PC-9 (cell line): Measurements from ENCODE around the gene GAS7. TPM values are rescaled to one million over a fixed set of nuclear protein-coding genes. Genes with fewer than 3 reads are reported as not detected.

Experiments used
- BruUV-seq: library from RNA; stranded (reverse); fragments of 400-500 nt; replicated peaks from 2 replicates; lab custom pipeline; 2021; lab: Mats Ljungman, UMichigan
- CTCF ChIA-PET: fragments of 300-600 bp; sonication (Branson Sonifier 250); formaldehyde crosslinking; loops from one replicate; lab custom pipeline; 2022; ENCODE audit warnings: antibody characterized with exemption; lab: Charles Lee
- POLR2A ChIA-PET: fragments of 300-600 bp; sonication (Branson Sonifier 250); formaldehyde crosslinking; loops from one replicate; lab custom pipeline; 2022; ENCODE audit warnings: antibody characterized with exemption; ENCODE audit not compliant: unreplicated experiment; lab: Charles Lee
- DNase-seq, 2 experiments: peaks; one replicate each; pipeline versions ENCODE4 v3.0.0 to v3.0.0-alpha.2; 2015 to 2022; ENCODE audit warnings: mixed read lengths in 1 of 2
- H2AFZ ChIP-seq: fragments of 200-600 bp; sonication (generic); 2 replicates; pipeline ENCODE4 v1.8.1; 2017; ENCODE audit warnings: antibody characterized with exemption
- H3F3A ChIP-seq: fragments of 200-600 bp; sonication (generic); 2 replicates; pipeline ENCODE4 v1.8.1; 2017; ENCODE audit warnings: antibody characterized with exemption, mild to moderate bottlenecking, low read depth; ENCODE audit not compliant: insufficient read depth
- H3K27ac ChIP-seq: fragments of 200-600 bp; sonication (generic); 2 replicates; pipeline ENCODE4 v1.6.1; 2016; ENCODE audit warnings: mixed run types
- H3K27me3 ChIP-seq: fragments of 200-600 bp; sonication (generic); 2 replicates; pipeline ENCODE4 v1.6.1; 2016; ENCODE audit warnings: low read depth, mixed run types; ENCODE audit not compliant: insufficient read depth
- H3K36me3 ChIP-seq: fragments of 200-600 bp; sonication (generic); 2 replicates; pipeline ENCODE4 v1.6.1; 2016; ENCODE audit warnings: low read depth, mixed run types
- H3K4me1 ChIP-seq: fragments of 200-600 bp; sonication (generic); replicated peaks from 2 replicates; pipeline ENCODE4 v1.6.1; 2016; ENCODE audit warnings: mixed run types; ENCODE audit not compliant: insufficient read depth
- H3K4me2 ChIP-seq: fragments of 200-600 bp; sonication (generic); 2 replicates; pipeline ENCODE4 v1.6.1; 2017; ENCODE audit warnings: mixed run types
- H3K4me3 ChIP-seq: fragments of 200-600 bp; sonication (generic); 2 replicates; pipeline ENCODE4 v1.6.1; 2016; ENCODE audit warnings: mixed run types
- H3K79me2 ChIP-seq: fragments of 200-600 bp; sonication (generic); 2 replicates; pipeline ENCODE4 v1.6.1; 2017; ENCODE audit warnings: low read depth, mixed run types
- H3K9me2 ChIP-seq: fragments of 200-600 bp; sonication (generic); 2 replicates; pipeline ENCODE4 v1.8.1; 2017; ENCODE audit warnings: mild to moderate bottlenecking; ENCODE audit not compliant: insufficient read depth
- H3K9me3 ChIP-seq: fragments of 200-600 bp; sonication (generic); 2 replicates; pipeline ENCODE4 v1.8.1; 2016; ENCODE audit warnings: low read depth; ENCODE audit not compliant: insufficient read depth
- H4K20me1 ChIP-seq: fragments of 200-600 bp; sonication (generic); 2 replicates; pipeline ENCODE4 v1.8.1; 2017; ENCODE audit not compliant: insufficient read depth
- CTCF ChIP-seq: fragments of 200-600 bp; sonication (generic); conservative IDR thresholded peaks from 2 replicates; pipeline ENCODE4 v1.6.1; 2017; ENCODE audit warnings: mixed run types, antibody characterized with exemption, mild to moderate bottlenecking, moderate library complexity
- EZH2 ChIP-seq: fragments of 200-600 bp; sonication (generic); IDR thresholded peaks from 2 replicates; pipeline ENCODE4 v1.8.0; 2017; ENCODE audit warnings: antibody characterized with exemption, low read depth
- intact Hi-C: fragments of 100-400 bp; cut with micrococcal nuclease; formaldehyde crosslinking; loops from one replicate; pipeline ENCODE4 v1.10.0; 2022; ENCODE audit not compliant: unreplicated experiment
- total RNA-seq: library from RNA; stranded (reverse); gene quantifications from 2 replicates; pipeline ENCODE4 v1.2.3, GENCODE V29; 2021

Gene GAS7
- total RNA-seq, 1 experiment from 2014 or later, result not detected

GRCh38 chr17:10166176-10166935, 32.0 kb downstream of the GAS7 start:
- H3K79me2 ChIP-seq, result no peaks in the 10 kb centered on the region
- no peak overlapping the region for H3K4me3 ChIP-seq
- H2AFZ ChIP-seq, result no peak overlapping the region
- H3K9me2 ChIP-seq, result no peaks in the 10 kb centered on the region
- H3K27me3 ChIP-seq, result peaks cover 45% of the 10 kb centered on the region
- no peak overlapping the region for H3K4me2 ChIP-seq
- H4K20me1 ChIP-seq, result no peaks in the 10 kb centered on the region
- TF ChIP-seq CTCF (no peak), EZH2 (no peak)
- H3K4me1 ChIP-seq, result no peaks in the 10 kb centered on the region
- H3K9me3 ChIP-seq, result no peaks in the 10 kb centered on the region
- no TSS peak for BruUV-seq
- DNase-seq, result no peak
- H3K27ac ChIP-seq, result no peak overlapping the region
- ChIA-PET POLR2A (no interaction called here), CTCF (no interaction called here)
- intact Hi-C loops, result no loop called here
- H3F3A ChIP-seq, result no peaks in the 10 kb centered on the region
- no peaks in the 10 kb centered on the region for H3K36me3 ChIP-seq

GRCh38 chr17:10162096-10162495, 36.3 kb downstream of the GAS7 start:
- Histone ChIP-seq H3K9me3 (no peaks in the 10 kb centered on the region), H3K27me3 (peaks cover 40% of the 10 kb centered on the region), H3K4me2 (no peak overlapping the region), H3K4me3 (no peak overlapping the region), H4K20me1 (no peaks in the 10 kb centered on the region), H3K36me3 (no peaks in the 10 kb centered on the region), H3F3A (no peaks in the 10 kb centered on the region), H3K4me1 (no peaks in the 10 kb centered on the region), H3K9me2 (no peaks in the 10 kb centered on the region), H3K27ac (no peak overlapping the region), H2AFZ (no peak overlapping the region), H3K79me2 (no peaks in the 10 kb centered on the region)
- DNase-seq, result no peak
- intact Hi-C loops, result no loop called here
- no peak for TF ChIP-seq CTCF
- no peak for TF ChIP-seq EZH2
- ChIA-PET POLR2A (no interaction called here), CTCF (no interaction called here)
- no TSS peak for BruUV-seq

GRCh38 chr17:10161386-10161785, 37.0 kb downstream of the GAS7 start:
- POLR2A ChIA-PET, result no interaction called here
- peaks cover 48% of the 10 kb centered on the region for H3K27me3 ChIP-seq
- BruUV-seq, result no TSS peak
- no peak overlapping the region for H2AFZ ChIP-seq
- no peaks in the 10 kb centered on the region for H3K36me3 ChIP-seq
- no peak overlapping the region for H3K27ac ChIP-seq
- DNase-seq, result no peak
- no peak for TF ChIP-seq EZH2
- no peak for TF ChIP-seq CTCF
- H3K4me3 ChIP-seq, result no peak overlapping the region
- CTCF ChIA-PET, result no interaction called here
- H3K79me2 ChIP-seq, result no peaks in the 10 kb centered on the region
- no peaks in the 10 kb centered on the region for H3K9me2 ChIP-seq
- H3K4me2 ChIP-seq, result no peak overlapping the region
- intact Hi-C loops, result no loop called here
- H3K9me3 ChIP-seq, result no peaks in the 10 kb centered on the region
- H3K4me1 ChIP-seq, result no peaks in the 10 kb centered on the region
- H4K20me1 ChIP-seq, result no peaks in the 10 kb centered on the region
- H3F3A ChIP-seq, result no peaks in the 10 kb centered on the region
